DMS153 treated with DMSO at 0.1 percent for 48 hours (cell line): ENCODE measurements around the gene KDM3A.
"Not testable (repeated sequence)": the region's sequence is repeated elsewhere in the genome, so short reads cannot be mapped to it uniquely, and the experiment has no call there.

ENCODE experiments used
- DNase-seq: peaks from one replicate; lab custom pipeline; 2025; ENCODE audit not compliant: unreplicated experiment; lab: John Stamatoyannopoulos, UW

The KDM3A gene

GRCh38 chr2:86476918-86477317 is 35.7 kb downstream of the KDM3A start:
- no peak for DNase-seq

GRCh38 chr2:86477349-86477748 is 36.2 kb downstream of the KDM3A start:
- DNase-seq, result no peak

- no peak for DNase-seq
Measured at GRCh38 chr2:86480105-86480504, 38.9 kb downstream of the KDM3A start.

- no peak for DNase-seq
Measured at GRCh38 chr2:86482034-86482433, 40.9 kb downstream of the KDM3A start.

GRCh38 chr2:86484385-86484784 is 43.2 kb downstream of the KDM3A start:
- DNase-seq, result no peak

- DNase-seq, result no peak
Measured at GRCh38 chr2:86485103-86485502, 43.9 kb downstream of the KDM3A start.

- DNase-seq, result no peak
Measured at GRCh38 chr2:86485802-86486201, 44.6 kb downstream of the KDM3A start.

GRCh38 chr2:86487062-86487461 is 45.9 kb downstream of the KDM3A start:
- DNase-seq, result no peak

GRCh38 chr2:86488561-86489250 is 47.5 kb downstream of the KDM3A start:
- no peak for DNase-seq

- no peak for DNase-seq
Measured at GRCh38 chr2:86489542-86489941, 48.4 kb downstream of the KDM3A start.

- DNase-seq, result no peak
Measured at GRCh38 chr2:86490245-86490644, 49.1 kb downstream of the KDM3A start.

- DNase-seq, result no peak
Measured at GRCh38 chr2:86491088-86491487, 49.9 kb downstream of the KDM3A start.

GRCh38 chr2:86492048-86492453 is 50.9 kb downstream of the KDM3A start:
- no peak for DNase-seq

GRCh38 chr2:86496391-86496790 is 55.2 kb downstream of the KDM3A start:
- DNase-seq, result not testable (repeated sequence)

- DNase-seq, result no peak
Measured at GRCh38 chr2:86498468-86499260, 57.5 kb downstream of the KDM3A start.

GRCh38 chr2:86499326-86499725 is 58.2 kb downstream of the KDM3A start:
- no peak for DNase-seq

- no peak for DNase-seq
Measured at GRCh38 chr2:86500325-86501083, 59.3 kb downstream of the KDM3A start.

GRCh38 chr2:86507600-86507999 is 66.4 kb downstream of the KDM3A start:
- no peak for DNase-seq

- DNase-seq, result no peak
Measured at GRCh38 chr2:86510436-86510933, 69.3 kb downstream of the KDM3A start.

- DNase-seq, result no peak
Measured at GRCh38 chr2:86512034-86512433, 70.9 kb downstream of the KDM3A start.

GRCh38 chr2:86512892-86513291 is 71.7 kb downstream of the KDM3A start:
- no peak for DNase-seq
